Measurements from ENCODE around the gene TARS3.
A peak's percentile ranks its signal among the peaks of the same experiment; 100 is the strongest.

The TARS3 gene

DNA sequence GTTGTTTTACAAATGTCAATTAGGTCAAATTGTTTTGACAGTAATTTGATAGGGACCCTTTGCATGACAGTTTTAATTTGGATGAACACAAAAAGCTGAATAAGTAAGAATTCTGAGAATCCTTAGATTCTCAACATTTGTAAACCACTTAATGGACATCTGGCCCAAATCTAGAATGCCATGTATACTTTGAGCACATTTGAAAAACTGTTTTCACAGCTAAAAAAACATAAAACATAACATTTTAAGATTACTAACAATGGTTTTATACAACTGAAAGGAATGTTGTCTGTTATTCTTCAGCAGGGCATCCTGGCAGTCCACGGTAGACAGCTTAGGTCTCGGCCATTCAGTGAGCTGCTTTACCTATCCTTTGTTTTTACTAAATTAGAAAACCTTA, 37.6 kb downstream of the TARS3 start:
- no peak overlapping the region for H3K4me3 Mint-ChIP-seq
- ATAC-seq (replicated peaks): no peak
- peaks cover 11 to 39% of the 10 kb centered on the region in 2 donors for H3K36me3 Mint-ChIP-seq
- H3K4me1 Mint-ChIP-seq: no peaks in the 10 kb centered on the region
- H3K27ac Mint-ChIP-seq: no peak overlapping the region
- H3K9me3 Mint-ChIP-seq: no peaks in the 10 kb centered on the region
- DNase-seq: no peak
- no peaks in the 10 kb centered on the region for H3K27me3 Mint-ChIP-seq

DNA sequence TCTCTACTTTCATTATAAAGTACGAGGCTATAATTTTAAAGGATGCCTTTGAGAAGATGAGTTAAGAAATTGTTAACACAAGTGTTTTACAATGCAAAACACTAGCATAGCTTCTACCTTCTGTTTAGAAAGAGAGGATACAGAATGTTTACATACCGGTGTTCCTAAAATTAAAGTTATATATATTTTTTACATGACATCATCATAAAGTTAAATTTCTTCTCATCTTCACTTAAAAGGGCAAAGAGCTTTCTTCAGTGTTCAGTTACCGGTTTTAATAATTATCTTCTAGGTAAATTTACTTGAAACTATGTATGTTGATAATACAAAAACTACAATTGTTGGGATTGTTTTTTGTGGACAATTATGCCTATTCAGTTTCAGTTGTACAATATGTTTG, 39.4 kb downstream of the TARS3 start:
- peaks cover 13 to 45% of the 10 kb centered on the region in 2 donors for H3K36me3 Mint-ChIP-seq
- H3K27ac Mint-ChIP-seq: no peak overlapping the region
- H3K4me3 Mint-ChIP-seq: no peak overlapping the region
- DNase-seq (no peak), ATAC-seq (replicated peaks) (no peak)
- H3K4me1 Mint-ChIP-seq: no peaks in the 10 kb centered on the region
- H3K9me3 Mint-ChIP-seq: no peaks in the 10 kb centered on the region
- no peaks in the 10 kb centered on the region for H3K27me3 Mint-ChIP-seq

DNA sequence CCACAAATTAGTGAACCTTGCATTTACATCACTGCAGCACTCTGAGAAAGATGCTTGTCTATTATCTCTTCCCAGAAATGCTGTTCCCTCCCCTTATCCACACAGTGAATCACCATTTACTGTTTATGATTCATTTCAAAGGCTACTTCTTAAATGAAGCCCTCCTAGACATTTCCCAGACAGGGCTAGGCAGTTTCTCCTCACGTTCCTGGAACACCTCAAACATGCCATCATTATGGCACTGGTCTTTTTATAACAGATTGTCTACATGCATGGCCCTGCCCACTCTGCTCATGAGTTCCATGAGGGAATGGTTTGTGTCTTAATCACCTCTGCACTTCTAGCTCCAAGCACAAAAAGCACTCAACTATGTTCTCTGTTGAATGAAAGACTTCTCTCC, 39.9 kb downstream of the TARS3 start:
- DNase-seq: no peak
- Mint-ChIP-seq H3K27ac (no peak overlapping the region), H3K4me3 (no peak overlapping the region), H3K9me3 (no peaks in the 10 kb centered on the region), H3K4me1 (no peaks in the 10 kb centered on the region), H3K36me3 (peaks cover 13 to 48% of the 10 kb centered on the region in 2 donors), H3K27me3 (no peaks in the 10 kb centered on the region)
- ATAC-seq (replicated peaks): no peak

DNA sequence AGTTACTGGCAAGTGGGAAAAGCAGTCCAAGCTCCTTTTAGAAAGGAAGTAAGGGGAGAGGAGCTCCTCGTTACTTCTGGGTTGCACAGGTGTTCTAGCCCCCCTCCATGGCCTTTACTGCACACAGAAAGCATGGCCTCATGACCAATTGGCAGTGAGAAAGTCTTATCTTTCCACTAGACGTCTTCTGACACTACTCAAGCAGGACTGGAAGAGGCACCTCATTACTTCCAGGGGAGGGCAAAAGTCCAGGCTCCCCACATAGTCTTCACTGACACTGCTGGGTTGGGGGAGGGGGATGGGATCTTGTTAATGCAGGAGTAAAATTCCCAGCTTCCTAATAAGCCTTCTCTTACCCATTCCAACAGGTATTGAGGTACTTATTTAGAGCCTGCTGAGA, 44.5 kb downstream of the TARS3 start:
- Mint-ChIP-seq H3K27ac (no peak overlapping the region), H3K36me3 (peaks cover 24 to 60% of the 10 kb centered on the region in 2 donors), H3K4me3 (no peak overlapping the region), H3K27me3 (no peaks in the 10 kb centered on the region), H3K4me1 (peaks cover 0 to 6% of the 10 kb centered on the region in 2 donors), H3K9me3 (no peaks in the 10 kb centered on the region)
- no peak for ATAC-seq (replicated peaks)
- no peak for DNase-seq

DNA sequence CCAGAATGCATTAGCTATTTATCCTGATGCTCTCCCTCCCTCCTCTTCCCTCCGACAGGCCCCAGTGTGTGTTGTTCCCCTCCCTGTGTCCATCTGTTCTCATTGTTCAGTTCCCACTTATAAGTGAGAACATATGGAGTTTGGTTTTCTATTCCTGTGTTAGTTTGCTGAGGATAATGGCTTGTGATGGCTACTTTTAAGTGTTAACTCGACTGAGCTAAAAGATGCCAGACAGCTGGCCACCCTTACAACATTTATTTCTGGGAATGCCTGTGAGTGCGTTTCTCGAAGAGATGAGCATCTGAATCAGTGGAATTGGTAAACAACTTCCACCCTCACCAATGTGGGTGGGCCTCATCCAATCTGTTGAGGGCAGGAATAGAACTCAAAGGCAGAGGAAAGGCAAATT, 47.3 kb downstream of the TARS3 start:
- Mint-ChIP-seq H3K27ac (no peak overlapping the region), H3K9me3 (no peaks in the 10 kb centered on the region), H3K36me3 (peaks cover 27 to 62% of the 10 kb centered on the region in 2 donors), H3K4me1 (peaks cover 5 to 7% of the 10 kb centered on the region in 2 donors), H3K4me3 (no peak overlapping the region), H3K27me3 (no peaks in the 10 kb centered on the region)
- no peak for ATAC-seq (replicated peaks)
- no peak for DNase-seq

DNA sequence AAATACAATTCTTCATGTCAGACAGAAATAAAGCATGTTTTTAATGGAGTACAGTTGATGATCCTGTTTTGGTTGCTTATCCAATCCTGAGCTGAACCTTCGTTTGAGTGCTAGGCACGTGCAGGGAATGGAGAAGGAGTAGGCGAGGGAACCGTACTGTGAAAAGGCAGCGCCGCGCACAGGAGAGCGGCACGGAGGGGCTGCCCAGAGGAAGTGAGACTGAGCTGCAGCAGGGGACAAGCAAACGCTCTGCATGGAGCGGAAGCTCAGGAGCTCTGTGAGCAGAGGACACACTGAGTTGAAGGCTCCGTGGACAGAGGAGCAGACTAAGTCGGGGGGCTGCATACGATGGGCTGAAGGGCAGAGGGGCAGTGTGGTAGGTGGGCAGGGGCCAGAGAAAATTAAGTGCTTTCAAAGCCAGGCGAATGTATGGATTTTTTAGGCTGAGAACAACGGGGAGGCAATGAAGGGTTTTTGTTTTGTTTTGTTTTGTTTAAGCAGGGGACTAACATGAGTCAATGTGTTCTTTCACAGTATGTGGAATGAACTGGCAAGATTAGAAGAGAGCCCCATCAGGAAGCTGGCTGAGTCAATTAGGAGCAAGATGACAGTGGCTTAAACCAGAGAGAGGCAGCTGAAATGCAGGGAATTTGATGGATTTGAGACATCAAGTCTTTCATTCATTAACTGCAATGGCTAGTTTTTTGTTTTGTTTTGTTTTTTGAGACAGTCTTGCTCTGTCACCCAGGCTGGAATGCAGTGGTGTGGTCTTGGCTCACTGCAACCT, 48.3 kb downstream of the TARS3 start:
- H3K9me3 Mint-ChIP-seq: no peaks in the 10 kb centered on the region
- ATAC-seq (replicated peaks) (peak in 1 of 2 donors; percentile 67), DNase-seq (no peak)
- peak overlapping the region in 1 of 2 donors; percentile 49 for H3K4me3 Mint-ChIP-seq
- H3K27me3 Mint-ChIP-seq: no peaks in the 10 kb centered on the region
- H3K27ac Mint-ChIP-seq: peak overlapping the region; percentile 37
- H3K4me1 Mint-ChIP-seq: peaks cover 5 to 7% of the 10 kb centered on the region in 2 donors
- peaks cover 23 to 57% of the 10 kb centered on the region in 2 donors for H3K36me3 Mint-ChIP-seq

DNA sequence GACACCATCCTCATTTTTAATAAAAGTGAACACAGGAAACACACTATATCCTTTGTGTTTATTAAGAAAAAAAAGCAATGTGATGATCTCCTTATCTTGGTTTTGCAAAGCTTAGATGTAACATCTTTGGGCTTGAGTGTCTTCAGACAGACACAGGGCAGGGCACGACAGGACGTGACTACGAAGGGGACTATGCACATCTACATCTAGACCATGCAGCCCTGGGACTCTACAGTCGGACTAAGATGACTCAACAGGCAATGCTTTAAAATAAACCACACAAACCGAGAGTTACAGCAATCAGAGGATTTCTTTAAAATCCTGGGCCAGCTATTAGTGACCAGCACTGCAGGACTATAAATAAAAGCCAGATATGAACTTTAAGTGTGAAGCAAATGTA, 49.3 kb downstream of the TARS3 start:
- peaks cover 5 to 7% of the 10 kb centered on the region in 2 donors for H3K4me1 Mint-ChIP-seq
- peaks cover 26 to 61% of the 10 kb centered on the region in 2 donors for H3K36me3 Mint-ChIP-seq
- DNase-seq: no peak
- no peaks in the 10 kb centered on the region for H3K27me3 Mint-ChIP-seq
- no peaks in the 10 kb centered on the region for H3K9me3 Mint-ChIP-seq
- no peak for ATAC-seq (replicated peaks)
- H3K27ac Mint-ChIP-seq: no peak overlapping the region
- H3K4me3 Mint-ChIP-seq: no peak overlapping the region

DNA sequence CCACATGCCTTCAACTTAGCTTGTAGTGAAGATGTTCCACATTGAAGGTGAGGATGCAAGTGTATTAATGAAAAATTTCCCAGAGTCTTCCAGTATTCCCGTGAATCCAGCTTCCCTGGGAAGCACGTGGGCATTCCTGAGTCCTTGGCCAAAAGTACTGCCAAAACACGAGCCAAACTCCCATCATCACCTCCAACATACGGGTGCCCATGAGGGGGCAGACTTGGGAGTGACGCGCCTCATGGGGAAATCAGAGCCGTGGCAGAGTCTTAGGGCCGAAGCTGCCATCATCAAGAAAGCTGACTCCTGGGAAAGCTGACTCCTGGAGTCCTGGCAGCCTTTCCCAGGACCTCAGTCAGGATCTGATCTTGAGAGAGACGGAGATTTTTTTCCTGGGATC, 52.0 kb downstream of the TARS3 start:
- no peak overlapping the region for H3K4me3 Mint-ChIP-seq
- H3K9me3 Mint-ChIP-seq: no peaks in the 10 kb centered on the region
- H3K27ac Mint-ChIP-seq: no peak overlapping the region
- H3K27me3 Mint-ChIP-seq: no peaks in the 10 kb centered on the region
- DNase-seq (no peak), ATAC-seq (replicated peaks) (no peak)
- H3K4me1 Mint-ChIP-seq: peaks cover 7 to 11% of the 10 kb centered on the region in 2 donors
- H3K36me3 Mint-ChIP-seq: peaks cover 25 to 52% of the 10 kb centered on the region in 2 donors

DNA sequence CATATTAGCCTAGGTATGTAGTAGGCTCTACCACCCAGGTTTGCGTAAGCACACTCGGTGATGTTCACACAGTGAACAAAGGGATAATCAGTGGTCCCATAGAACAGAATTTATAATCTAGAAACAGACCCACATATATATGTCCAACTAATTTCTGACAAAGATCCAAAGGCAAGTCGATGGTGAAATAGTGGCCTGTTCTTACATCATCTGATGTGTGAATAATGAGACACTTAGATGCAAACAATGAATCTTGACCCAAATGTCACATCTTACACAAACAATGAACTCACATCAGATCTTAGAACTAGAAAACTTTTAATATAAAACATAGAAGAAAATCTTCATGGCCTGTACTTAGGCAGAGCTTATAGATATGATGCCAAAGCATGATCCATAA, 54.5 kb downstream of the TARS3 start:
- Mint-ChIP-seq H3K27me3 (no peaks in the 10 kb centered on the region), H3K4me1 (peaks cover 2 to 11% of the 10 kb centered on the region in 2 donors), H3K9me3 (no peaks in the 10 kb centered on the region), H3K4me3 (no peak overlapping the region), H3K27ac (no peak overlapping the region), H3K36me3 (peaks cover 21 to 47% of the 10 kb centered on the region in 2 donors)
- DNase-seq (no peak), ATAC-seq (replicated peaks) (no peak)

DNA sequence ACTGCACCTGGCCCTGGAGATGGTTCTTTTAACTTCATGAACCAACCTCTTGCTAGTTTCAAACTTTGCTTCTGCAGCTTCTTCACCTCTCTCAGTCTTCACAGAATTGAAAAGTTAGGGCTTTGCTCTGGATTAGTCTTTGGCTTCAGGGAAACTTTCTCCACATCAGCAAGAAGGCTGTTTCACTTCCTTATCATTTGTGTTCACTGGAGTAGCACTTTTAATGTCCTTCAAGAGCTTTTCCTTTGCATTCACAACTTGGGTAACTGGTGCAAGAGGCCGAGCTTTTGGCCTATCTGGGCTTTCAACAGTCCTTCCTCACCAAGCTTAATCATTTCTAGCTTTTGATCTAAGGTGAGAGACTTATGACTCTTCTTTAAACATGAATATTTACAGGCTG, 56.4 kb downstream of the TARS3 start:
- ATAC-seq (replicated peaks): no peak
- H3K4me1 Mint-ChIP-seq: peaks cover 0 to 6% of the 10 kb centered on the region in 2 donors
- no peak overlapping the region for H3K4me3 Mint-ChIP-seq
- peaks cover 22 to 39% of the 10 kb centered on the region in 2 donors for H3K36me3 Mint-ChIP-seq
- no peaks in the 10 kb centered on the region for H3K9me3 Mint-ChIP-seq
- H3K27me3 Mint-ChIP-seq: no peaks in the 10 kb centered on the region
- DNase-seq: no peak
- peak overlapping the region; percentile 37 for H3K27ac Mint-ChIP-seq

DNA sequence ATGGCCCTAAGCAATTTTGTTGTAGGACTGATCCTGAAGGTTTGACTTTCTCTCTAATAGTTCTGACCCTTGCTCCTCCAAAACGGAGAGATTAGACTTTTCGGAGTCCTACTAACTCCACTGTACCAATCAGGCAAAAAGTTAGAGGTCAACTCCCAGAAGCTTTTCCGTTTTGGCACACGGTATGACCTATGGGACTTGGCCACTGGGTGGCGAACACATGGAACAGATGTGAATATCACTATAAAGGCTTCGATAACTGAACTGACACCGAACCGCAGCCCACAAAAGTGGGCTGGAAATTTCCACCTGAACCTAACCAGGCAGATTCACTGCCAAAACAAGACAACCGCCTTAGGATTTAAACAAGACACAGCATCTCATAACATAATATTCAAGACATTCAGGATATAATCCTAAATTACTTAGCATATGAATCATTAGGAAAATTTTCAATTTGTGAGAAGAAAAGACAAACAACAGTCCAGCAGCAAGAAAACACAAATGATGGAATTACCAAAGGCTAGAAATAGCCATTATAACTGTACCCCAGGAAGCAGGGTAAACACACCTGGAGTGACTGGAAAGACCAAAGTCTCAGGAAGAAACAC, 59.9 kb downstream of the TARS3 start:
- Mint-ChIP-seq H3K27me3 (no peaks in the 10 kb centered on the region), H3K4me3 (no peak overlapping the region), H3K27ac (no peak overlapping the region), H3K4me1 (peaks cover 0 to 6% of the 10 kb centered on the region in 2 donors), H3K36me3 (peaks cover 20 to 34% of the 10 kb centered on the region in 2 donors), H3K9me3 (no peaks in the 10 kb centered on the region)
- no peak for DNase-seq
- no peak for ATAC-seq (replicated peaks)

DNA sequence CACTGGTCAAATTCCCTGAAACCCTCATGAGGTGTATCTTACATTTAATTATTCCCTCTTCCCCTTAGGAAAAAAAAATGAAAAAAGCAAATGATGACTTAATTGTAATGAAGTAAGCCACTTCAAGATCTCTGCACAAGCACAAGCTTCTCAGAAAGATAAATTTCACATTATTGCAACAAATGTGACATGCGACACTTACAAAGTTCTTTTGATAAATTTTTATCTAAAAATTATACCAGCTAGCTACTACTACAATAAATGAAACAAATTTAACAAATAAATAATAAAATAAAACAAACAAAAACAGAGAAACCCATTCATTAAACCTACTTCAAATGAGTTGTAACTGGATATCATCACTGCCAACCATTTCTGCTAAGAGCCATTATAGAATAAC, 62.1 kb downstream of the TARS3 start:
- Mint-ChIP-seq H3K27me3 (no peaks in the 10 kb centered on the region), H3K27ac (no peak overlapping the region), H3K9me3 (no peaks in the 10 kb centered on the region), H3K36me3 (peaks cover 13 to 29% of the 10 kb centered on the region in 2 donors), H3K4me1 (no peaks in the 10 kb centered on the region), H3K4me3 (no peak overlapping the region)
- ATAC-seq (replicated peaks) (no peak), DNase-seq (no peak)

DNA sequence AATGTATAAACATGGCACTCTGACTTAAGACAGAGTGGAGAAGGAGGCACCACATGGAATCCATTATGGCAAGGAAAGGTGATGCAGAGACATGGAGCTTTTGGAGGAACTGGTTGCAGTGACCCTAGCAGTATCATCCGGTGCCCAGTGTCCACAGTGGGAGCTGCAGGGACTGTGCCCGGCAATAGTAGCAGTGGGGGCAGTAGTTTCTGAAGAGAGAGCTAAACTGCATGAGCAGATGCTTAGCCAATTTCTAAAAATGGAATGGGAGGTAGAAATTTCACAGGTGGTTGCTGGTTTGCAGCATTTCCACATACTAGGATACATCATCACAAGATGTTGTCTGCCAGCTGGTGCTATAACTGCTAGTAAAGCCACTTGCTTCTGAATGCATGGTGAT, 64.3 kb downstream of the TARS3 start:
- DNase-seq (no peak), ATAC-seq (replicated peaks) (no peak)
- Mint-ChIP-seq H3K9me3 (no peaks in the 10 kb centered on the region), H3K36me3 (peaks cover 12 to 21% of the 10 kb centered on the region in 2 donors), H3K4me3 (no peak overlapping the region), H3K27me3 (no peaks in the 10 kb centered on the region), H3K4me1 (no peaks in the 10 kb centered on the region), H3K27ac (no peak overlapping the region)

DNA sequence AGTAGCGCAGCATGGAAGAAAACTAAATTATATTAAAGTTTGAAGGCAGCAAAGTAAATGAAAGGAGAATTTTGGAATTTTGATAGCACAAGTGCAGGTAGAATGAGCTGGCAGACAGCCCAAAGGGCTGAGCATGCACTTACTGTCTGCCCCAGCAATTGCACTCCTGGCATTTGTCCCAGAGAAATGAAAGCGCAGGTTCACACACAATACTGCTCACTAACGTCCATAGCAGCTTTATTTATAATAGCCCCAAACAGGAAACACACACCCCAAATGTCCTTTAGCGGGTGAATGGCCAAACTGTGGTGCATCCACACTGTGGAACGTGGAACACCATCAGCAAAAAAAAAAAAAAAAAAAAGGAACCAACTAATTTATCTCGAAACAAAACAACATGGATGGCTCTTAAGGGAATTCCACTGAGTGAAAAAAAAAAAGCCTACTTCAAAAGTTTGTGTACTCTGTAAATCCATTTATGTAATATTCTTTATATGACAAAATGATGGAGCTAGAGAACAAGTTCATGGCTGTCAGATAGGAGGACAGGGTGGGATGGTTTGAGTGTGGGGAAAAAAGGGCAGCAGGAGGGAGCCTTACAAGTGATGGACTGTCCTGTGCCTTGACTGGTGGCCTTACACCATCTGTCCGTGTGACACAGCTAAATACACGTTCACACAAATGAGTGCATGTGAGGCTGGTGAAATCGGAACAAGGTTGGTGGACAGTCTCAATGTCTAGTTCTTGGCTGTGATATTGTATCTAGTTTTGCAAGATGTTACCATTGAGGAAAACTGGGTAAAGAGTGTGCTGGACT, 66.1 kb downstream of the TARS3 start:
- Mint-ChIP-seq H3K27ac (no peak overlapping the region), H3K27me3 (no peaks in the 10 kb centered on the region), H3K4me3 (no peak overlapping the region), H3K4me1 (peaks cover 7 to 9% of the 10 kb centered on the region in 2 donors), H3K9me3 (no peaks in the 10 kb centered on the region), H3K36me3 (peaks cover 7 to 18% of the 10 kb centered on the region in 2 donors)
- ATAC-seq (replicated peaks) (no peak), DNase-seq (no peak)

Measured in stimulated activated naive B cell treated with anti-CD40 and anti-IgM and Interleukin-4, amounts not matched to agents 10 μg/mL and 1 μg/mL and 100 μg/mL, for 72 hours (primary cell).